Caki2 (cell line): ENCODE data around the gene PTPRN2. TPM values are rescaled to one million over a fixed set of nuclear protein-coding genes. Genes with fewer than 3 reads are reported as not detected.

Experiments used
- DNase-seq: peaks from one replicate; pipeline ENCODE4 v3.0.0-alpha.2; 2015; ENCODE audit warnings: low read depth
- in situ Hi-C: cut with HindIII; loops from 2 replicates; pipeline ENCODE4 v1.10.0; 2016; ENCODE audit warnings: low sequenced_read_pairs, low pct_unique_long_range_greater_than_20kb, mixed read lengths
- total RNA-seq: library from RNA; depleted of rRNA; stranded (reverse); fragments of >200 nt; shearing (Covaris generic); gene quantifications from 2 replicates; pipeline ENCODE4 v1.2.3, GENCODE V29; 2014; ENCODE audit warnings: low replicate concordance

PTPRN2 gene
- total RNA-seq, 1 experiment from 2014 or later, result 0.88 TPM

DNA sequence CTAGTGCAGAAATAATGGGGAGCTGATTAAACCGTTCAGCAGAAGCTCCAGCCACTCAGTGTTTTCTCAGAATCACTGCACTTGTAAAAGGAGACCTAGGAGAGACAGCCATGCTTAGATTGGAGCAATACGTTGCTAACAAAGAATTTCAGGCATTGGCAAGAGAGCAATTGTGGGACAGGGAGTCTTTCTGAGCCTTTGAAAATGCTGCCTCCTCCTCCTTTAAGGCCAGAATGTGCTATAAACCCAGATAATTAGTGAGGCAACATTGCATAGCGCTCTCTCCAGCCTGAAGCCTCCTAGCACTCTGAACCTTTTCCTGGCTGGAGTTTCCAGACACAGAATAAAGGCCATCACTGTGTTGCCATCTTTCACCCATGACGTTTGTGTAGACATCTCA, 18.5 kb upstream of the PTPRN2 start:
- in situ Hi-C loops, result no loop called here

DNA sequence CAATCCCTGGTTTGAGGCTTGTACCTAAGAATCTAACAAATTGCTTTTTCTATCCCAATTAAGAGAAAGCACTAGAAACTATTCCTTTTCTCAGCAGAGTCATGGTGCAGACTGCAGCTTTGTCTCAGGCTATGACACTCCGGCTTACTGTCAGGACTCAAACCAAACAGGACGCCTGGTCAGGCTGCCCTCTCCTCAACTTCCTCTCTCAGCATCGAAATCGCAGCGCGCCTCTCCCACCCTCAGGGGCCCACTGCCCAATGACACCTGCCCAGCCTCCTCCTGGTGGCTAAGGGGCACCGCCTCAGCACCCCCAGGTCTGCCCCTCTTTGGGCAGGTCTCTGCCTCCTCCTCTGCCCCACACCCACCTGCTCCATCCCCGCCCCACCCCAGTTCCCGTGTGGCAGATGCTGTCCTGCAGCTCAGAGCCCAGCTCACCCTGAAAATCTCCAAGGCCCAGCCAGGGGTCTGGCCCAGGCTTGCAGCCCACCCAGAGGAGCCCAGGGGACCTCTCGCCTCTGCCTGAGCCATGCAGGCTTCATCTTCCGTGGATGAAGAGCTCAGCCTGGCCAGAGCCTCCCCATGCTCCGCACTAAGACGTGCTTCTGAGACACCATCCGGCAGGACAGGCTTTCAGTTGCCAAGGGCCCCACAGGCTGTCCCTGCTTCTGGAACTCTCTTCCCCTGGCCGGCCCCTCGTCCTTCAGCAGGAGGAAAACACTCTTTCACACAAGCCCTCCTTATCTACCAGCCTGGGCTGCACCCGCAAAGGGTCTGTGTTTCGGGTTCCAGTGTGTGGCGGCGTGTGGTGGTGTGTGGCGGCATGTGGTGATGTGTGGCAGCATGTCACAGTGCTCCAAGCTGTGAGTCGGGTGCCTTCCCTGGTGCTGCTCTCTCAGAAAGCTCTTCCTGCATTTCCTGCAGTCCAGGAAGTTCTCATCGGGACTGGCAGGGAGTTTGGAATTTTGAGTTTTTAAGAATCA, 16.4 kb upstream of the PTPRN2 start:
- in situ Hi-C loops, result no loop called here
- no peak for DNase-seq

More for the DNA sequence above, 18.5 kb upstream of the PTPRN2 start:
- DNase-seq, result no peak

DNA sequence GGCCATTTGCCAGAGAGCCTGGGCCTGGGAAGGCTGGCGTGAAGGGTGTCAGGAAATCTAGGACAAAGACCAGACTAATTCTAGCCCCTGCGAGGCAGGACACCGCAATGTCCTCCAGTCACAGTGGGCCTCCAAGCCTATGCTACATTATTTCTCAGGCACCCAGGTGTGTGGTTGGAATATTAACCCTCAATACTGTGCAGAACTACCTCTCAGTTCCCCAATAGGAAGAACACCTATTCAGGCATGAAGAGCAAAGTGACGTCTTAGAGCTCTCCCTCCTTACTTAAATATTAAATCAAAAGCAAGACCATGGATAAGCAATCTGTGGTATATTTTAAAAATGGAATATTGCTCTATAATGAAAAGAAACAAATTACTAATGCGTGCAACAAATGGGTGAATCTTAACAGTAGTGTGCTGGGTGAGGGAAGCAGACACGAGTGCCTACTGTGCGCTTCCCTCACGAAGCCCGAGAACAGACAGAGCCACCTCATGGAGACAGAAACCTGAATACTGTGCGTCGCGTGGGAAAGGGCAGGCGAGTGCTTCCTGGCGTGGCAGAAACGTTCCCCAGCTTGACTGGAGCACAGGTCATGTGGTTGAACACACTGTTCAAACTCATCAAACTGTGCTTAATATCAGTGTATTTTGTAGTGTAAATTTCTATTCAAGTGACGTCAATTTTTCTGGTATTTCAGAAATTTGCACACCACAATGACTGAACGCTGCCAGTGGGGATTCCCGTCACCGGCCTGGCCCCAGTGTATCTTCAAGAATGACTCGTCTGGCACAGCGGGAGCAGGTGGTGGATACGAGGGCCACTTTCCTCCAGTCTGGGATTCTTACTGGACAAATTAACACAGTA, 15.5 kb upstream of the PTPRN2 start:
- peak; percentile 40 for DNase-seq
- in situ Hi-C loops, result no loop called here

DNA sequence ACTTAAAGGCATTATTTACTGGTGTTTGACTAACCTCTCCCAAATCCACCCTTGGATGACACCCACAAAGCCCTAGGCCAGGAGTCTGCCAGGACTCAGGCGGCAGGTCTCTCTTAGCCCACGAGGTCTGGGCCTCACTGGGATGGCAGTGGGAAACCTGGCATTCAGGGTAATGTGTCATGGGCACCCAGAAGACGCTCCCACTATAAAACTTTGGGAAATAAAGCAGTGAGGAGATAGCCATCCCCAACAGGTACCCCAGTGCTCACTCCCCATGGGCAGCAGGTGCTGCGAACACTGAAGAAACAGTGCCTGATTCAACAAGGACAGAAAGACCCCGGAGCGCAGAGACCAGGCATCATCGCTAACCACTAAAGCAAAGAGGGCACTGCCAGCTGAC, 14.4 kb upstream of the PTPRN2 start:
- in situ Hi-C loops, result no loop called here
- no peak for DNase-seq

DNA sequence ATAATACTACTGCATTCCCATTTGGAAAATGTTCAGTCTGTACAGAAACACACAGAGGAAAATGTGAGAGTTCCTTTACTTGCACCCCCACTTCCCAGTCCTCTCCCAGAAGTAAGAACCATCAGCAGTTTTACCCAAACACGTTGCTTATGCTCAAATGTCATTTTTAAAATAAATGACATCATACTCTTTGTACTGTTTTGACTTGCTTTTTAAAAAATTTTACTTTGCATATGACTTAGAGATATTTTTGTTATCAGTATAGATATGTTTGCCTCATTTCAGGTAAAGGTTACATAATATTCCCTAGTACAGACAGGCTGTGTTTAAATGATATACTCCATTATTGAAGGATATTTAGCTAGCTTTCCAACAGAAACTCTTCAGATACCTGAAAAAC, 13.5 kb upstream of the PTPRN2 start:
- DNase-seq, result no peak
- in situ Hi-C loops, result no loop called here

DNA sequence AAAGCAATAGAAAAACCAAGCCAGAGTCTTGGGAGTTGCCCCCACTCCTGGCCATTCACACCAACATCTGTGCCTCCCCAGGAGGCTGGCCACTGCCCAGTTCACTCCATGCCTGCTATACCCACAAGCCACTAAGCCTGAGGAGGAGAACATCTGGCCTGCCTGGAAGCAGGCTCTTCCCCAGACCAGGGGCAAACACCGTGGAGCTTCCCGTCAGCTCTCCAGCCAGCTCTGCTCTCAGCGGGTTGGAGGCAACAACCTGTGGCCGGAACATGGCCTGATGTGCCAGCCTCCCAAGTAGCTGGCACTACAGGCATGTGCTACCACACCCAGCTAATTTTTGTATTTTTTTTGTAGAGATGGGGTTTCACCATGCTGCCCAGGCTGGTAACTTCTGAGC, 9.1 kb upstream of the PTPRN2 start:
- in situ Hi-C loops, result no loop called here
- DNase-seq, result no peak

DNA sequence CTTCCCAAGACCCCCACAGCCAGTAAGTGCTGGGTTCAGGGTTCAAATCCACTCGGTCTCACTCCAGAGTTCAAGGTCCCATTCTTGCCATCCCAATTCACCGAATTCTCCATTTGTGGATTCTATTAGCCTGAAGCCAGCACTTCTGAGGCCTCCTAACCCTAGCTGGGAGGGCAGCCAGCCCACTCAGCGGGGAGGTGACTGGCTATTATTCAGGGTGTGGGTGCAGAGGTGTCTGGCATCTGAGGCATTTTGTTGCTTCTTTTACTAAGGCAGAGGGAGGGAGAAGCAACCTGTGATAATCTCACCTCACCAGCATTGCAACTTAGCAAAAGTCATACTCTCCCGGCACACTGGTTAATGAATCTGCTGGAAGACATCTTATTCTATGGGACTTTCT, 8.7 kb upstream of the PTPRN2 start:
- no peak for DNase-seq
- in situ Hi-C loops, result no loop called here

DNA sequence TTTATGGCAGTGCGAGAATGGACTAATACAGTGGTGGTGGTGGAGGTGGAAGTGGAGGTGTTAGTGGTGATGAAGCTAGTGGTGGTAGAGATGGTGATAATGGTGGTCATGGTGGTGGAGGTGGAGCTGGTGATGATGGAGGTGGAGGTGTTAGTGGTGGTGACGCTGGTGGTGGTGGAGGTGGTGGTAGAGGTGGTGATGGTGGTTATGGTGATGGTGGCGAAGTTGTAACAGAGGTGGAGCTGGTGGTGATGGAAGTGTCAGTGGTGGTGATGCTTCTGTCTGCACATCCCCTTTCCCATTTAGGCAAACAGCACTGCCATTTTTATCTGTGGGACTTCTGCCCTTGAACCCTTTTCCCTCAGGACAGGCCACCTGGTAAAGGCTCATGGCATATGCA, 7.4 kb upstream of the PTPRN2 start:
- peak; percentile 31 for DNase-seq
- in situ Hi-C loops, result no loop called here

DNA sequence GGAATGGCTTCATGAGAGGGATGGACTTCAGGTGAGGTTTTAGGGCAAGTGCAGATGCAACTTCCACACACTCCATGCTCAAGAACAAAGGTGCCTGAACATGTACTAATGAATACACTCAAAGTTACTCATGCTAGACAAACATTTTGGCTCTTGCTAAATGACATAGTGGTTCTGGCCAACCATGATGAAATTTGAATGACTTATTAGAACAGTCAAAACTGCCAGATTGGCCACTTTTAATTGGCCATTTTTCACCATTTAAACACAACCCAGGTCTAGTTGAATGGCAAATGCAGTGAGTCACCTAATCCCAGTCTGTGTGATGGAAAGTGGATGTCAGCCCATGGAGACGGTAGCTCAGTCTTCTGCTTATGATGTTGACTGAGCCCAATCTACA, 4.9 kb upstream of the PTPRN2 start:
- in situ Hi-C loops, result no loop called here
- DNase-seq, result no peak

DNA sequence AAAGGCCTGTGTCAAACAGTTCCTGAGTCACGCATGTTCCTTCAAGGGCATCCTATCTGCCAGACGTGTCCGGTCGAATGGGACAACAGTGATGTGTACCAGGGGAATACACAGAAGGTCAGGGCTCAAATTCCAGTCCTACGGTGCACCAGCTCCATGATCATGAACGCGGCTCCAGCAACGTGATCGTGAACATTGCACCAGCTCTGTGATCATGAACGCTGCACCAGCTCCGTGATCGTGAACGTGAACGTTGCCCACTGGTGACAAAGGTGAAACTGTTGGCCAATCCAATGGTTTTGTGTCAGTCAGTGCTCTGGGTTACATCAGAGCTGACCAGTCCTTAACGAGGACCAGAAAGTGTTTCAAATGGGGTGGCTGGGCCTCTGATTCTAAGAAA, 4.3 kb upstream of the PTPRN2 start:
- no peak for DNase-seq
- in situ Hi-C loops, result no loop called here

DNA sequence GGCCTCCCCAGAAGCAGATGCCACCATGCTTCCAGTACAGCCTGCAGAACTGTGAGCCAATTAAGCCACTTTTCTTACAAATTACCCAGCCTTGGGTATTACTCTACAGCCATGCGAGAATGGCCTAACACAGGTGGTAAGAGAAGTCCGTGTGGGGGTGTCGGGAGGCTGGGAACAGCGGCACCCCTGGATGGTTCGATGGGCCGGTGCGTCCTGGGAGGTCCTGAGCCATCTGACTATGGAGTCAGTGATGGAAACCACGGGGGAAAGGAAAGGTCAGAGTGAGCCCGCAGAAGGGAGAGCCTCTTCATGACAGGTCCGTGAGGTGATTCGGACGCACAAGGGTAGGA, 2.5 kb upstream of the PTPRN2 start:
- in situ Hi-C loops, result no loop called here
- no peak for DNase-seq

DNA sequence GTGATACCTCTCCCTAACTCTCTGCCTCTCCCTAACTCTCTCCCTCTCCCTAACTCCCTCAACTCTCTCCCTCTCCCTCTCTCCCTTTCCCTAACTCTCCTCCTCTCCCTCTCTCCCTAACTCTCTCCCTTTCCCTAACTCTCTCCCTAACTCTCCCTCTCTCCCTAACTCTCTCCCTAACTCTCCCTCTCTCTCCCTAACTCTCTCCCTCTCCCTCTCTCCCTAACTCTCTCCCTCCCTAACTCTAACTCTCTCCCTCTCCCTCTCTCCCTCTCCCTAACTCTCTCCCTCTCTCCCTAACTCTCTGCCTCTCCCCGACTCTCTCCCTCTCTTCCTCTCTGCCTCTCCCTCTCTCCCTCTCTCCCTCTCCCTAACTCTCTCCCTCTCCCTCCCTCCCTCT, 2.0 kb upstream of the PTPRN2 start:
- no peak for DNase-seq
- in situ Hi-C loops, result no loop called here

DNA sequence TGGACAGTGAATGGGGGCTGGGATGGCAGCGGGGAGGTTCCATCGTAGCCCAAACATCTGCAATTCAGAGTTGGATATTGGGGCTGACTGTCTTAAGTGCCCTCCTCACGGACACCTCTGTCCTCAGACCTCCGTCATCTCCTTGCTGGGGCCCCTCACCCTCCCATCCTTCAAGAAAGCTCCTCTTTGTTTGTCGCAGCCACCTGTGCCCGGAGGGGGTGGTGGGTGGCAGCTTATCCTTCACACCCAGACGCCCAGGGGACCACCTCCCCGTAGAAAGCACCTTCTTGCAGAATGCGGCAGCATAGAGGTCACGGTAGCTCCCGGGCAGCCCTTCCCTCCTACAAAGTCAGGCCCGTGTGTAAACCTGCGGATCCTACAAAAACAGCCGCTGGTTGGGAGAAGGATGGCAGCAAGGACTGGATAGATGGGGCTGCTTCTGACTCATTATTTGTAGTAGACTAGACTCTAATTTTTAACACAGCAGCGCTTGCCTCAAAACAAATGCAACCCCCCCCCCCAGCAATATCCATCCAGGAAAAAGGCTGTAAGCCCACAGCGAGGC, 1.3 kb upstream of the PTPRN2 start:
- DNase-seq, result no peak
- in situ Hi-C loops, result no loop called here

DNA sequence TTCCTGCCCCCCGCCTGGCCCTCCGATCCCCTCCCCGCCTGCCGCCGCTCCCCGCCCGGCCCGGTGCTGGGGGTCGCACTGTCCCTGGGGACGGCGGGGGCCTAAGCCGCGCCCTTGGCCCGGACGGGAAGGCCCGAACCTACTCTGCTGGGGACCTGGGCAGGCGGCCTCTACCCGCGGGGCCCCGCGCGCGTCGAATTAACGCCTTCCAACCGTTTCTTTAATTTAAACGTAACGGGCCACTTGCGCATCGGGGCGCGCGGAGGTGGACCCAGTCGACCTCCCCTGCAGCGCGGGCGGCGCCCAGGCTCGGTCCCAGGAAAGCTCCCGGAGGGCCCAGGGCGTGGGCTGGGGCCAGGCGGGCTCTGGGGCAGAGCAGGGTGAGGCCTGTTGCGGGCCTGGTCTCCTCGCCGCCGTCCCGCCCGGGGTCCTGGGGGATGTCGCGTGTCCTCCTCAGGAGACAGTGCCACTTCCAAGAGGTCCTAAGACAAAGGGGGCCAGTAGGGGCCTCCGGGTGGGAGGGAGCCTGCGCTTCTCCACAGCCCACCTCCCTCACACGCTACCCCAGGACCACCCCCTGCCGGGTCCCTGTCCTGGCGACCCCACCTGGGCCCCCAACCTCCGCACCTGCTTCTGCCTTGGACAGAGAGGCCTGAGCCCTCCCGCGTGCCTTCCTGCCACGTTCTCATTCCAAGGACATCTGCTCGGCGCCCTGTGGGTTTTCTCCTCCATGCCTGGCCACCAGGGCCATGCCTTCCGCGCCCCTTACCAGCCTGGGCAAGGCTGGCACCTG, 658 bp upstream of the PTPRN2 start:
- DNase-seq, result no peak
- in situ Hi-C loops, result no loop called here

DNA sequence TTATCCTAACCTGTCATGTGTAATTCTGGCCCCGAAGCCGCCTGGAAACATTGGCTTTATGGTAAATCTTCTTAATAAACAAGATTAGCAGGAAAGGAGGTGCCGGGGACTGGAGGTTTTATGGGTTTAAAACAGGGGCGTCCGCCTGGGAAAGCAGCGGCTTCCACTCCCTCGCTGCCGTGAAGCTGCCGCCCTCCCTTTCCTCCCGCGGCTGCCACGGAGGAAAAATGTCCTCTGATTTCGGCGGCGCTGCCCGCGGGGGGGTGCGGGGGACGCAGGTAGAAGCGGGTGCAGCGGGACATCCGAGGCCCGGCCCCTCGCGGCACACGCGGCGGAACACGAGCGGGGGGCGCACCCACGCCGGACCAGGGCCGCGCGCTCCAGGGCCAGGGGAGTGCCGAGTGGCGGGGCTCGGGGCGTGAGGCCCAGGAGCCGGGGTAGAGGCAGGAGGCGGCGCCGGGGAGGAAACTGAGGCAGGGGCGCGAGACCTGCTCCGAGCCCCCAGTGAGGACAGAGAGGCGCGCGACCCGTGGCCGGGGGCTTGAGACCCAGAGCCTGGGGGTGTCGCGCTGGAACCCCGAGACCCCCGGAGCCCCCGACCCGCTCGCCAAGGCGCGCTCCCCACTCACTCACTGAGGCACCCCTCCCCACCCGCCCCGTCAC, 993 bp downstream of the PTPRN2 start:
- in situ Hi-C loops, result no loop called here
- no peak for DNase-seq

DNA sequence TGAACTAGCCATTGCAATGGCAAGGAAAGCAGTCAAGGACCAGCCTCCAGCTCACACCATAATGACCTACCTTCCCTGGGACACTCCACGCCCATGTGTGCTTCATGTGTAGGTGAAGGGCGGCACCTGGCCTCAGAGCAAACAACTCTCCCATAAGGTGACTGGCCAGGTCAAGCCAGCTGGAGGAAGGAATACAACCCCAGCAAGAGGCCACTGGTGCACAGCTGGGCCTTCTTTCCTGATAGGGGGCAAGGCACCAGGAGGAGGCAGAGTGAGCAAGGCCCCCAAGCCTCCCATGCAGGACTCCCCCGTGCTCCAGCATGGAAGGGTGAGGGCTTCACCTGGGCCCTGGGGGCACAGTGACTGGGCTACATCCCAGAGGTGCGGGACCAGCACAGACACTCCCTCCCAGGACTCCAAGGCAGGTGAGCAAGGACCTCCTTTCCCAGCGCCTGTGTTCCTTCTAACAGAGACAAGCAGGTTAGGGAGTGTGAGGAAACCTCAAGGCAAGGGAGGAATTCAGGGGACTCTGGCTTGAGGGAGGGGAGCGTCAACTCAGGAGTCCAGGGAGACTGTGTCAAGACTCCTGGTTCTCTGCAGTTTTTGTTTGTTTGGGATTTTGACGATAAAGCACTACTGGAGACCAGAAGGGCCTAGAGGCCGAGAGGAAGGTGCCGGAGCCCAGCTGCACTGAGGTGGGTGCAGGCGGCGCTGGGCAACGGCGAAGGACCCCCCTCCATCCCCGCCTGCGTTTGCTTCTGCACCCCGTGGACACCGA, 1.7 kb downstream of the PTPRN2 start:
- in situ Hi-C loops, result no loop called here

DNA sequence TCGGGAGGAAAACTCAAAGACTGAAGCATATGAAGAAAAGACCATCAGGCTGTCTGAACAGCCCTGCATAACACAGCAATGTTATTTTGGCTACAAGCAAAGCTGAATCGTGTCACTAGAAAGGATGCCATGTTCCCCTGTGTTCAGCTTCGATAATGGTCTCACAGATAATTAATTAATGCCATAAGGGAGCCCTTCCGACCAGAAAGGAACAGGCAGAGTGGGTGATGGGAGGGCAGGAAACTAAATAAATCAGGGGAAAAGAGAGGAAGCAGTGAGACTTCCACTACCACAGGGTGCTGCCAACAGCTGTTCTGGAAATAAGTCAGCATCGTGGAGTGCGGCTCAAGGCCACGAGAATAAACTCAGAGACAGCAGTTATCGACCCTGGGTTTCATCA, 3.2 kb downstream of the PTPRN2 start:
- no peak for DNase-seq
- in situ Hi-C loops, result no loop called here

More for the DNA sequence above, 1.7 kb downstream of the PTPRN2 start:
- DNase-seq, result no peak
